Measurements from ENCODE around the gene CREG1.

Gene CREG1

DNA sequence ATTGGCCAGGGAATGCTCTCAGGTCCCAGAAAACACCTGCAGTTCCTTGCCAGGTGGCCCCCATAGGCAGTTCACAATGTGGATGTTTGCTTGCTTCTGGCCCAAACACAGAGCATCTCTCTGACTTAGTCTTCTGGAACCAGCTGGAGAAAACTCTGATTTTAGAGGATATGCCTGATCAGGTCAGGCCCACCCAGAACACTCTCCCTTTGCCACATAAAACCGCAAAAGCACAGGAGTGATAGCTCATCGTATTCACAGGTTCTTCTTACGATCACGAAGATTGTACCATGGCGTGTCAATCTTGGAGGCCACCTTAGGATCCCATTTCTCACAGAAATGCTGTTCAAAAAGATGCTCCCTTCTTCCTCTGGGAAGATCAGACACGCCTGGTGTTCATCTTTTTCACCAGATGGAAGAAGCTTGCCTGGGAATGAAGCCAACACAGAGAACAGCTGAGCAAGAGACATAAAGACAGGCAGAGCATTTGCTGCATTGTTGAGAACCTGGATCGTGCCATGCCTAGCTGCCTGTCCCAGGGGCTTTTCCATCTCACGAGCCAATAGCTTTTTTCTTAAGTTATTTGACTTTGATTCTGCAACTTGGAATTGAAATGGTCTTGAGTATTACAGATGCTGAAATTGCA lies 23.6 kb downstream of the CREG1 start:
- no peak for DNase-seq (ENCODE audit: low read depth)

DNA sequence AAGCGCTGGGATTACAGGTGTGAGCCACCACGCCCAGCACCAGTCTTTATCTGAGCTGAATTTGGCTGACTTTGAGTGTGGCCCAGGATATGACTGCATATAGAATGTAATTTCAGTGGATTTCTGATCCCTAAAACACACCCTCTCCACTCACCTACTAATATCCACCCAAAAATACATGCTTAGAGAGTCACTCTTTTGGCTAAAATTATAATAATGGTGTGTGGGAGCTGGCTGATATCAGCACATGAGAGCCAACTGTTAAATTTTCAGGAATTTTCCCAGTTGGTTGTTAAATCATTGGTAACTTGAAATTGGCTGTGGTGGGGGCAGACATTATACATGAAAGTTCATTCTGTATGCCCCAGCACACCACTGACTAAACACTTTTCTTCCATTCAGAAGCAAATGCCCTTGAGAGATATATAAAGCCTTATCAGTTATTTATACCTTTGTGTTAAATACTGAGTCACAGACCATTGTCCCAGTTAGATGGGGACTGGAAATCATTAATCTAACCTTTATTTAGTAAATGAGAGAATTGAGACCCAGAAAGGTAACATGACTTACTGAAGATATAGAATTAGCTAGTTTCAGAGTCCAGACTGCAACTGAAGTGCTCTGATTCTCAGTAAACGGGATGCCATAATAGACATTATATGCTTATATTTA lies 25.4 kb downstream of the CREG1 start:
- no peak for DNase-seq (ENCODE audit: low read depth)

DNA sequence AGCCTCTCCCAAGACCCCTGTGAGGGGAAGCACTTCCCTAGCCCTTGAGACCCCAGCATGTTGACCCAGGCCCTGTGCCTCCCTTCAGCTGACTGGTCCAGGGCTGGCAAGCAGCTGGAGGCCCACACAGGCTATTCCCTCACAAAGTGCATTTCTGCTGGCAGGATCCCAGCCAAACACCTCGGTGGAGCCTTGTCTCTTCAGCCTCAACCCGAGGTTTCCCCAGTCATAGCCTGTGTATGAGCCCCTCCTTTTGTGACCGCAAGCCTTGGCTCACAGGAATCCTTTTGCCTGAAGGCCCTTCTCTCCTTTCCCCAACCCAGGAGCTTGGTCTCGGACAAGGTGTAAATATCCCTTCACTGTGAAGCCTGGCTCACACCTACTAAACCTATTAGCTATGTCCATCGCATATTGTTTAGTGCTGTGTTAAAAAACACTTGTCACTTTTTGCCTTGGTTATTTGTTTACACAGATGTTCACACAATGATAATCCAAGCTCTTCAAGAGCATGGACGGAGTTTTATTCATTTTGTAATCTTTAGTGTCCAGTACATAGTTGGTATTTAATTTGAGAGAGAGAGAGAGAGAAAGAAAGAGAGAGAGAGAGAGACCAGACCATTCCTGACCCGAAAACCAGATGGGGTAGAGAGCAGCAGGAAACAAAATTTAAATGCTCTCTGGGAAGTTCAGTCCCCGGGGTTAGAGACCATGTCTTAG lies 26.7 kb downstream of the CREG1 start:
- DNase-seq (ENCODE audit: low read depth) = no peak

DNA sequence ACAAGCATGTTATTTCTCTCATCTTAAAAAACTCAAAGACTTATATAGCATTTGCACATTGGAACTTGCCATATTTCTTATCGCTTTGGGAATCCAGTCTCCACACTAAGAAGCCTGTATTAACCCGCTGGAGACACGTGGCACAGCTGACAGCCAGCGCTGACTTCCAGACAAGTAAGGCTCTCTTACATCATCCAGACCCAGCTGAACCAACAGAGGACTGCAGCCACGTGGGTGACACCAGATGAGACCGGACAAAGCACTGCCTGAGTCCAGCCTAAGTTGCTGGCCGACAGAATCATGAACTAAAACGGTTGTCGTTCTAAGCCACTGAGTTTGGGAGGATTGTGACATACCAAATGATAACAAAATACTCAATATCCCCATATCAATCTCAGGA lies 28.9 kb downstream of the CREG1 start:
- DNase-seq (ENCODE audit: low read depth) = no peak

DNA sequence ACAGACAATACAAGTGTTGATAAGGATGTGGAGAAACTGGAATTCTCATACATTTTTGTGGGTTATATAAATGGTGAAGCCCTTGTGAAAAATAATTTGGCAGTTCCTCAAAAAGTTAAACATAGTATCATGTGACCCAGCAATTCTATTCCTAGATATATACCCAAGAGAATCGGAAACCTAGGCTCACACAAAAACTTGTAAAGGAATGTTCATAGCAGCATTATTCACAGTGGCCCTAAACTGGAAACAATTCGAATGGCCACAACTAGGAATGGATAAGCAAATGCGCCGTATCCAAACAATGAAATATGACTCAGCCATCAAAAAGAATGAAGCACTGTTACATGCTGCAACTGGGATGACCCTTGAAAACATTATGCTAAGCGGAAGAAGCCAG lies 31.3 kb downstream of the CREG1 start:
- no peak for DNase-seq (ENCODE audit: low read depth)

DNA sequence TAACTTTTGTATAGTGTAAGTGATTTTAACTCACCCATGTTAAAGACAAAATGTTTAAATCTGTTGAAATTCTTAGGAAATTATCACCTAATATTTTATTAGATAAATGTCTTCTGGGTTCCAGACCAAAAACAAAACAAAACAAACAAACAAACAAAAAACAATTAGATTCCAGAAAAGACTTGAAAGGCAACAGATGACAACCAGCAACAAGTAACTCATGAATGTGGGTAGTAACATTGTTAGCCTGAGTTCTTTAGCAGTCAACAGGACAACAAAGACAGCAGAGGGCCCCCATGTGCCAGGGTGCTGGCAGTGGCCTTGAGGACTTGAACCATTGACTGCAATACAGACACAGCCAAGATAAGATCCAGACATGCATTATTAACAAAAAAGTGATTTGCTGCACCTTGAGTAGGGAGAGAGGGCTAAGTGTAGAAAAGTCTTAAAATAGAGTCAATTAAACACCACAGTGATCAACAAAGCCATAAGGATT lies 32.8 kb downstream of the CREG1 start:
- DNase-seq (ENCODE audit: low read depth) = no peak

DNA sequence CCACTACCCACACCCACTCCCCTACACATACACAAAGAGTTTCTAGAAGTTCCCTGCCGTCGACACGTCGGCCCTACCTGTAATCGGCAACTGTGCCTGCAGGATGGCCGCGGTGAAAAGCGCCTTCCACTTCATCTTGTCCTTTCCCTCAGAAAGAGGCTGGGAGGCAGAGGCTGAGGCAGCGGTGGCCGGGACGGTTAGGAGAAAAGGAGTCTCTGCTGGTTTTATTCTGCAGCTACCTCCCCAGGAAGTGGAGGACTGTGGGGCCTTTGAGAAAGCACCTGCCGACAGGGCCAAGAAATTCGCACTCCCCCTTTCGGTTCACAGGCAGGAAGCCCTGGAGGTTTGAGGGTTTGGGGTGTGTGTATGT lies 35.2 kb downstream of the CREG1 start, which contains the start of gene CD247:
TSS of gene CD247 (minus strand) at position 199 of the 370 bp plus-strand sequence. CDS start at position 135, 64 bp downstream.
- no peak for DNase-seq (ENCODE audit: low read depth)

DNA sequence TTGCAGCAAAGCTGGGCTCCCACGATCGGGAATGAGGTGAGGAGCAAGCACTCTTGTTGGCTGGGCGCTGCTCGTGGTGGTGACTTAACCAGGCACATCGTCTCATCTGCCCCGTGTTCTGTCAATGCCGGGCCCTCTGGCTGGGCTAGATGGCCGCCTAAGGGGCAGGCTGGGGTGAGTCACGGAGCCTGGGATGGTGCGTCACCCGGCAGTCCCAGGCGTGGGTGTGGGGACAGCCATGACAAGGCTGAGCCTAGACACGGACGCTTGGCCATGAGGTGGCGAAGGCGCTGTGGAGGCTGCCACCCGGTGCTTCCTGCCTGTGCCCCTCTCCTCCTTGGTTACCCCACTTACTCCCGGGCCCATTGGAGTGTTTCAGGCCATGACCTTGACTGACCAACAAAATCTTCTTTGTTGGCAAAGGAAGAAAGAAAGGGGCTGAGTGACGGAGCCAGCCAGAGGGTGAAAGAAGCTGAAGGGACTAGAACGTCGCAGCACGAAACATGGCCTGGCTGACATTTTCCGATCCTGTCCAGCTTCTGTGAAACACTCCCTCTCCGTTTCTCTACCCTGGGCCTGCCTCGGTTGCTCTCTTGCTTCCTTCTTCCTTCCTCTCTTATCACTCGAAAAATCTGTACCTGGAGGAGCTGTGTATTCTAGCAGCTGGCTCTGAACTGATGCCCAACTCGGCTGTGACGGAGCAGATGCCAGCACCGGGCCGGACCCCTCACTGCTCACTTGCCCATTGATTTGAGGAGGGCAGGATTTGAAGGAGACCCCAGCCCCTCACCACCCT lies 35.8 kb downstream of the CREG1 start:
- no peak for DNase-seq (ENCODE audit: low read depth)

DNA sequence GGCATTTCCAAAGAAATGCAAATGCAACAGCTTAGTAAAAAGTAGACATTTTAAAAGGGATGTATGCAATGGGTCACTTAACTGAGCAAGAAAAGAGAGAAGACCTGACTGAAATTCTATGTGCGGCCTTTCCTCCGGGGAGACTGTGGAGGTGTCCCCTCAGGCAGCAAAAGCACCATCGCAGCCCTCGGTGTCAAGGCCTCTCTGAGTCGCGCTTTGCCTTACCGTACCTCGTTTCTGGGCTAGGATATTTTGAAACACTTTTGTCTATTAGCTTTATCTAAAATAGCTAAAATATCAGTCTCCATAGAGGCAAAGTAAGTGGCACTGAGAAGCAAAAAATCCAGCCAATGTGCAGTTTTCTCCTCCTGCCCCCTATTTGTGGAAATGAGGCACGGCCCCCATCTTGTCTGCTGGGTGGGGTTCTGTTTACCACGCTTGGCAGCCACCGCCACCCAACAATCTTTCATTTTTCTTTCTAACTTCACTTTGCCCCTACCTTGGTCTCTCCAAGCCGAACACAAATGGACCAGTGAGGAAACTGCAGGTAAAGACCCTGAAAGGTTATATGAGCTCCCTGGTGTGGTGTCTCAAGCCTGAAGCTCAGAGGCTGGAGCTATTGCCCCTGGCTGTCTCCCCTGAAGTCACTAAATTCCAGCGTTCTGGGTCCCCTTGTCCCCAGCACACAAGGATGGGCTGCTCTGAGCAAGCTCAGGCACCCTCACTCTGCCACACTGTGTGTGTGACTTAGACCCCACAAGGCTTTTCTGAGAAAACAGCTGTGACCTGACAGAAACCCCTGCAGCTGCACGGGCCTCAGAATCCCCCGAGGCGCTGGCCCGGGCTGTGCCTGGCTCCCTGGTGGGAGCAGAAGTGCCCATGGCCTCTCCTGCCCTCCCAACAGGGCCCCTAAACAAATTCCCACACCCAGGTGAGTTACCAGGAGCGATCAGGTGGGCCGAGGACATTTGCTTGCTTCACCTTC lies 36.9 kb downstream of the CREG1 start:
- DNase-seq (ENCODE audit: low read depth) = no peak

DNA sequence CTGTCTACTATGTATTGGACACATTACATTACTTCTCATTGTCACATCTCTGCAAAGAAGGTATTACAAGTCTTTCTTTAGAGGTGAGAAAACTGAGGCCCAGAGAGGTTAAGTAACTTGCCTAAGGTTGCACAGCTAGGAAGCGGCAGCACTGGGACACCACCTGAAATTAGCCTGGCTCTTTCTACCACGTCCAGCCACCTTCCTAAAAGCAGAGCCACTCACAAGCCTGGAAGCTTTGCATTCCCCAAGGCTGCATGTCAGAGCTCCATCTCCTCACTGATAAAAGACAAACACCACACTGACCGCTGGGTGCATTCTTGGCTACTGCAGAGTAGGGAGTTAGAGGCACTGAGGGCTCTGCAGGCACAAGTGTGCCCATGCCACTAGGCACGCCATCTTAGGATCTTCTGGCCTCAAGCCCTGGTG lies 37.7 kb downstream of the CREG1 start:
- no peak for DNase-seq (ENCODE audit: low read depth)

DNA sequence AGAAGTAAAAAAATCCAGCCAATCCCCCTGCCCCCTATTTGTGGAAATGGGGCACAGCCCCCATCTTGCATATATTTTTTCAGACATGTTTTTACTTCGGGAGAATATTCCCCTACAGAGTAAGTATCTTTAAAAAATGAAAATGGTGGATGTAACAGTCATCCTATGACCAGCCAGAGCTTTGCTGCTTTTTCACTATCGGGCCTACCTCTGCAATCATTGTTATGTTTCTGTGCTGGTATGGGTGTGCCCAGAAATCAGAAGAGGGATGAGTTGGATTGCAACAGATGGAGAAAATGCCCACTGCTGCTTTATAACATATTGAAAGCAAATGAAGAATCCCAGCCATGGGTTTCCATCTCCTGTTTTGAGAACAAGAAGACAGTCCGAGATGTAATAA lies 38.1 kb downstream of the CREG1 start:
- DNase-seq (ENCODE audit: low read depth) = no peak

DNA sequence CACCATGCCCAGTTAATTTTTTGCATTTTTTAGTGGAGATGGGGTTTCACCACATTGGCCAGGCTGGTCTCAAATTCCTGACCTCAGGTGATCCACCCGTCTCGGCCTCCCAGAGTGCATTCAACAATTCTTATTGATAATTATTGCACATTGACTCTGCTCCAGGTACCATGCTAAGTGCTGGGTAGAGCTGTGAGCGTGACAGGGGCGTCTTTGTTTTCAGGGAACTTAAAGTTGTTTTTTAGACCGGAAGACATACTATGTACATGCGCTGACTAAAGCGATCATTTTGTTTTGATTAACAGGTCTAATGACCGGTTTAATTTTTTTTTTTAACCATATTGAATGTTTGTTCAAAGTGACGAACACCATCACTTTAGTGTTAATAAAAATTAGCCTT lies 39.3 kb downstream of the CREG1 start:
- DNase-seq (ENCODE audit: low read depth) = no peak

DNA sequence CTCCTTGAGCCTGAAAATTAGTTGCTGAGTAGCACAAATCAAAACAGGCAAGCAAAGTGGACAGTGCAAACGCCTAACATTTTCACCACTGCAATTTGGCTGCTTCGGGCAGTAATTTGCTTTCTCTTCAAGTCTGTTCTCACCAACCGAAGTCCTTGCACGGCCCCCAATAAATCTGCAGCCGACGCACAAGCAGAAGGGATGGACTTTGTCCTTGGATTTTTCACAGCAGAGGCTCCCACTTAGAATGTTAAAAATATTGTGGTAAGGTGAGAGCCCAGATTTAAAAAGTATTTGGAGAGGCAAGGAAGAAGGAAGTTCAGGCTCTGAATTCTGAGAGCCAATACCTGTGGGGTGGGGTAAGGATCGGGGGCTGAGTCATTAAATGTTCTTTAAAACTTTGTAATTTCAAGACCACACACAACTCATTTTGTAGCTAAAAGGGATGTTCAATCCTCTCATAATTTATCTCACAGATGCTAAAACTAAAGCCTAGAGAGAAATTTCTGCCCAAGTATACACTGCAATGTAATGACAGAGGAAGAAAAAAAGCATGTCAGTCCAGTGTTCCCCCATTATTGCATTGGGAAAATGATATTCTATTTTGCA lies 41.4 kb downstream of the CREG1 start:
- DNase-seq (ENCODE audit: low read depth) = no peak

DNA sequence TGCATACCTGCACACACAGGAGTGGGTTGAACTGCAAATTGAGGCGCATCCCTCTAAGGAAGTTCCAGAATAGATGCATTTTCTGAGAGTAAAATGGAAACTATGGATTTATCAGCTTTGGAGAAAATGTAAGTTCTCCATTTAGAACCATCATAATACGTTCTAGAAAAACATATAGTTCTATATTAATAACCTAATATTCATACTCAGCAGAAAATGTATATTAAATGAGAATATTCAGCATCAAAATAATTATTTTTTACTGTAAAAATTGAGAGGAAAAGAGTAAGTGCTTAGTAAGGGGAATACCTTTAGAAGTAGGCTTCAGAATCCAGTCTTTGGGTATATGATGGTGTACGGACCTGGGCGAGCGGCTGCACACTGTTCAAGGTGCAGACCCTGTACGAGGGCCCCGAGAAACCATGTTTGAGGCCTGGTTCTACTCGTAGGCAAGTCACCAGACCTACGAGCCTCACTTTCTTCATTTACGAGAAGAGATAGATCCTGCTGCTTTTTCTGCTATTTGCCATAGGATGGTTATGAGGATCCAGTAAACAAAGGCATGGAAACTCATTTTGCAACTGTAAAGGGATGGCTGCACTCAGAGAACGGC lies 42.1 kb downstream of the CREG1 start:
- DNase-seq (ENCODE audit: low read depth) = no peak

DNA sequence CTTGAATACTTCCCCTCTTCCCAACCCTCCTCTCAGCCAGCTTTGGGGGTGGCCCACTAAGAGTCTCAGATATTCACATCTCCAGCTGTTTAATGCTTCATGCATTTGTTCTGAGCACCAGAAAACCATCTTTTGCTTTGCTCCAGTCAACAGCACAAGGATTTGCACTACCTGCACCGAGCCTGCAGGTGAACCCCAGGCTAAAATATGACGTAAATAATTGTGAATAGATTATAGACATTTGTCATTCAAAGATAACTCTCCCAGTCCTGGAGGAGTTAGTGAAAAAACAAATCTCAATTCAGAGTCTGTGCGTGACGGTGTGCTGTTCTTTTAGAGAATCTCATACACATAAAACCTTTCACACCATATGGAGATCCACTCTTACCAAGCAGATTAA lies 42.7 kb downstream of the CREG1 start:
- DNase-seq (ENCODE audit: low read depth) = no peak

DNA sequence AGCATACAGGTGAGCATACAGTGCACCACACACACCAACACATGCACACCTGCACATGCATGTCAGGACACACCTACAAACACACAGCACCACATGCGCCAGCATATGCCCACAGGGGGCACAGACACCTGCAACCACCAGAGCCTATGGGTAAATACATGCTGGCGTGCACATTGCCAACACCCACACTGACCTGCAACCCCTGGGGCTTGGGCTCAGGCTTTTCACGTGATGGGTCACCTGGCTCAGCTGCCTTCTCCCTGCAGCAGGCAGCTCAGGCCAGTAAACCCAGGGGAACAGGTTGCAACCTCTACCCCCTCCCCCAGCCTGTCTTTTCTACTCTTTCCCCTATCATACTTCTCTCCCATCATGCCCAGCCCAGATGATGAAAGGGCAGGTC lies 43.3 kb downstream of the CREG1 start:
- no peak for DNase-seq (ENCODE audit: low read depth)

DNA sequence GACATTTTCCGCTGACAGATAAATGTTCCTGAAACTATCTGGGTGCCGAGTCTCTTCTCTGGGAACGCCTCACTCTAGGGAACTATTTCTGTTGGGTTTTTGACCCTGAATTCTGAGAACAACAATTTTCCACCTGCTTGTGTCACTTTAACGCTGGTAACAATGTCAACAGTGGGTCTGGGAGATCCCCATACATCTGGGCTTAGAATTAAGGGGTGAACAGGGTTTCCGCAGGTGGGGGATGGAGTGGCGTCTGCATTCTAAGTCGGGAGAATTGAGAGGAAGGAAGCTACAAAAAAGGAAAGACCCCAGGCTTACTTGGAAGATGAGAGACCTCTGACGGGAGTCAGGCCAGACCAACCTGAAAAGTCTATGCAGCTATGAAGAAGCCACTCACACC lies 44.0 kb downstream of the CREG1 start:
- no peak for DNase-seq (ENCODE audit: low read depth)

DNA sequence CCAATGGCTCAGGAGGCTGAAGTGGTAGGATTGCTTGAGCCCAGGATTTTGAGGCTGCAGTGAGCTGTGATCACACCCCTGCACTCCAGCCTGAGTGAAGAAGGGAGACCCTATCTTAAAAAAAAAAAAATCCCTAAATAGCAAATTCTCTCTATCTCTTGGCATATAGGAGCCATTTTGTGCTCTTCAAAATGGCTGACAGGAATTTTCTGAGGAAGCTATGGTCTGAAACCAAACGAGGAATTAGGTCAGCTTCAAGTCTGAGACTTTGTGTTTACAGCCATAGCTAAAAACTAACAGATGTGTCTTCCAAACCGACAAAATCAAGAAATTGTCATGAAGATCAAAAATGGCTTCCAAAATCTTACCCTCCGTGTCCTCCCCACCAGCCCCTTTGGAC lies 45.8 kb downstream of the CREG1 start:
- DNase-seq (ENCODE audit: low read depth) = no peak

DNA sequence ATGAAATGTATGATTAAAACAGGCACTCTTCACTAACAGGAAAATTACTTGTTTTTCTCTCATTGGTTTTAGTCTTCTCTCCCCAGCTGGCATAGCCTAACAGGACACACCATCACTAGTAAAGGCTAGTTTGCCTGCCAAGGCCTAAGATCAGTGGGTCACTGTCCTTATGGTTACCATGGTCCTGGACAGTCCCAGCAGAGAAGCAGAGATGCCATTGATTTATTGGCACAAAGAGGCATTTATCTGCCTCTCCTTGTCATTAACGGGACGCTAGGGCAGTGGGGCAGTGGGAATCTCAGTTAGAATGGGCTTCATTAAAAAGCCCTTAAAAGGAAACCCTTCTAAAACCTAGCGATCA lies 49.1 kb downstream of the CREG1 start:
- no peak for DNase-seq (ENCODE audit: low read depth)
